Stimulated activated CD4-positive, alpha-beta T cell treated with anti-CD3 and anti-CD28 coated beads, TNF-alpha, amount 100 ng/mL, for 48 hours (primary cell): ENCODE measurements around the gene FIGLA.

Source experiments
- DNase-seq, 3 donors: peaks; one replicate each; pipeline ENCODE4 v3.0.0-alpha.2; 2020; ENCODE audit warnings: low read depth in 3 of 3

The FIGLA gene, protein sequence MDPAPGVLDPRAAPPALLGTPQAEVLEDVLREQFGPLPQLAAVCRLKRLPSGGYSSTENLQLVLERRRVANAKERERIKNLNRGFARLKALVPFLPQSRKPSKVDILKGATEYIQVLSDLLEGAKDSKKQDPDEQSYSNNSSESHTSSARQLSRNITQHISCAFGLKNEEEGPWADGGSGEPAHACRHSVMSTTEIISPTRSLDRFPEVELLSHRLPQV

DNA sequence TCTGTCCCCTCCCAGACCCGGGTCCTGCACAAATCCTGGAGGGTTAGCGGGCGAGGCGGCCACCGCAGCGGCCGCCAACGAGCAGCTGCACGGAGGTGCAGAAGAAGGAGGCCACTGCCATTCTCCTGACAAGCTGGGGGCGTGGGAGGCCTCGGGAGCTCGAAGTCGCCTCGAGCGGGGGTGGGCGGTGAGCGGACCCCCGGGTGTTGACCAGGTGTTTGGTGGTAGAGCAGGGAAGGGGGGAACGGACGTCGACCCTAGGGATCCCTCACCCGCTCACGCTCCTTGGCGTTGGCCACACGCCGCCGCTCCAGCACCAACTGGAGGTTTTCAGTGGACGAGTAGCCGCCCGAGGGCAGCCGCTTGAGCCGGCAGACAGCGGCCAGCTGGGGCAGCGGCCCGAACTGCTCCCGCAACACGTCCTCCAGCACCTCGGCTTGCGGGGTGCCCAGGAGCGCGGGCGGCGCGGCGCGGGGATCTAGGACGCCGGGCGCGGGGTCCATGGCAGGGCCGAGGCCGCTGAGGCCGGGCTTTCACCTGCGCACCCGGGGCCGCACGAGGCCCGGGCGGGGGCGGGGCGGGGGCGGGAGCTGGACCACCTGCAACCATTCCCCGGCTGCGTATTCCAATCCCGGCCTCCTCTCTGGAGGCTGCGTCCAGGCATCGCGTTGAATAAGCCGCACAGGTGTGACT, at the start of gene FIGLA:
TSS of gene FIGLA (minus strand) at position 508 of the 693 bp plus-strand sequence. CDS start at position 503, 5 bp downstream.
- DNase-seq, result no peak

DNA sequence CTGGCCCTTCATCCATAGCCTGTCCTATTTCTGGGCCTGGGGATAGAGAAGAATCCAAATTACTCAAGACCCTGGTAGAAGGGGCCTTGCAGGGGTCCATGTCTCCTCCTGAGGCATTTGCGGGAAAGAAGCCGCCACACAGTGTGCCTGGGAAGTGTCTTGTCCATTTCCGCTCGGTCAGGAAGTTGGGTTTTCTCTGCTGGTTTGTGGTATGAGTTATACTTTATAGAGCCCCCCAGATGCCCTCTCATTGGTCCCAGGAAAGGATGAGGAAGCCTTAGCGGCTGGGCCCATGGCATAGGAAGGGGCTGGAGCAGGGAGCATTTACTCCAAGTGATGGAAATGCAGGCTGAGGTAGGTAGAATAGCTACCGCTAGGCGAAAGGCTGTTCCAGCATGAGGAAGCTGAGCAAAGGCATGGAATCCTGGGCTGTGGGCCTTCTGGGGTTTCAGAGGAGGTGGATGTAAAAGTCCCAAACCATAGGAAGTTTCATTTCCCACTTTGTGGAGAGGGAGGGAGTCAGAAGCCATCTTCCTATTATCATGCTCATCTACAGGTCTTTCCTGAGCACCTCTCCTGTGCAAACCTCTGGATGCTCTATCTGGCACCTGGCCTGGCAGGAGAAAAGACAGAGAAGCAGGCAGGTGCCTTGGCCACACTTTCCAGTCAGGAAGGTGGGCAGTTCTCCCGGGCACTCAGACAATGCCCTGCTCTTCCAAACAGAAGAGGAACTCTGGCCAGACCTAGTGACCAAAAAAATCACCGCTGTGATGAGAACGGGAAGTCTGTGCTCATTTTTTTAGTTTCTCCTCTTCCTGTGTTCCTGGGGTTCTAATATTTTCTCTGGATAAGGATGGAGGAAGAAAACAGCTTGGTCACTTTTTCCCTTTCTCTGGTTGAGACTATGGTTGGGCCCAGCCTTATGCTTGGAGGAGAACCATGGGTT, 47.8 kb upstream of the FIGLA start:
- DNase-seq, result no peak

DNA sequence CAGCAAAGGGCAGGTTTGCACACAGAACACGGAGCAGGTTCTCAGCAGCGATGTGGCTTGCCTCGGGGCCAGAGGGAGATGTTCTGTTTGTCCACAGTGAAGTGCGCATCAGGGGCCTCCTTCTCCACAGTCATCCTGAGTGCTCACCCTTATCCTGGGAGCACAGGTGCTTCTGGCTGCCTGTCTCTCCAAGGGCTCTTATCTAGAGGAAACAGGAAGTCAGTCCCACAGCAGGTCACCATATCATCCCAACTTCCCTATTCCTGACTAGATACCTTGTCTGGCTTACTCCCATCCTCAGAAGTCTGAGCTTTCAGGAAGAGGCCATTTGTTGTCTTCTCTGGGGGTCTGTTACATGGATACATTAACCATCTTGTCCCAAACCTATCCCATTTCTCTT, 45.2 kb upstream of the FIGLA start, which contains the start of gene CD207:
TSS of gene CD207 (minus strand) at position 174 of the 400 bp plus-strand sequence. CDS start at position 134, 40 bp downstream.
- DNase-seq, result no peak

DNA sequence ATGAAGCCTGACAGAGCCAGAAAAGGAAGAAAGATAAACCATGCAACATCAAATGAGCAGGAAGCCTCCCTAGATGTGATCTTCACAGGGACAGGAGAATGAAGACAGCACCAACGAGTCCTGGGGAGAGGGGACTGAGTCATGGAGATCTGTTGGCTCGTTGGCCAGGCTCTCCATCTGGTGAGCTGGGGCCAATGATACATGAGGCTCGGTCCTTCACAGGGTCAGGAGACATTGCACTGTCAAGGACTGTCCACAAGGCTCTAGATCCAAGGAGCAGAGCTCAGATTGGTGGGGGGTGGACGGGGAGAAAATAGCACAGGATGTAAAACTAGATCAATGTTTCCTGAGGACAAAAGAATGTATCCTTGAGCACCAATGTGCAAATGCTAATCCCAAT, 44.4 kb upstream of the FIGLA start:
- DNase-seq, result no peak

DNA sequence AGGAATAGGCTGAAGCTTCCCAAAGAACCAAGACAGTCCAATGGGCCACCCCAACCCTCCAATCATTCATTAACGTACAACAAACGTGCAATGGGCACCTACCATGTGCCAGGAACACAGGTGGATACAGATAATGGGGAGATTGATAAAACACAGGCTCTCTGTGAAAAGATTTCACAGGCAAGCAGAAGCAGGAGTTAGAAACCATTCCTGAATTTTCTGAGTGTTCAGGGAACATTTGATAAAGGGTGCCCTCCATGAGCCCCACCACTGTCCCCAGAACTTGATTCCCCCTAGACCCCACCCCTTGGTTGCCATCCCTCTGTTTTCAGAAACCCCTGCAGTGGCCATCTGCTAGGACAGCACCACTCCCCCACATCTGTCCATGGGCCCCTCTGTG, 43.7 kb upstream of the FIGLA start:
- DNase-seq, result no peak

DNA sequence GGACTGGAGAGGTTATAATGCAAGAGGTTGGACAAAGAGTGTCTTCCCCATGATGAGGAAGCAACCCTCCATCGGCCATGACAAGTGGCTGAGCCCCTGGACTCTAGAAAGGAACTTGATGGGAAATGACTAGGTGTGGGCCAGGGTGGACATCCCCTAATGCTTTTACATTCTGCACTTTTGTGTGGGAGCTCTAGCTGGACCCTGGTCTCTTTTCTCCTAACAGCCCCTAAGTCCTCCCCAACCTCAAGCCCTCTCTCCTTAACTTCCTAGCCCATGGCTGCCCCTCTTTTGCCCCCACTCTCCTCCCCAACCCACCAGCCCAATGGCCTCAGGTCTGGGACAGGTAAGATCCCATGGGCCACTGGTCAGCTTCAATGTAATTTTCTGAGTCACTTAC, 42.8 kb upstream of the FIGLA start:
- DNase-seq, result no peak

DNA sequence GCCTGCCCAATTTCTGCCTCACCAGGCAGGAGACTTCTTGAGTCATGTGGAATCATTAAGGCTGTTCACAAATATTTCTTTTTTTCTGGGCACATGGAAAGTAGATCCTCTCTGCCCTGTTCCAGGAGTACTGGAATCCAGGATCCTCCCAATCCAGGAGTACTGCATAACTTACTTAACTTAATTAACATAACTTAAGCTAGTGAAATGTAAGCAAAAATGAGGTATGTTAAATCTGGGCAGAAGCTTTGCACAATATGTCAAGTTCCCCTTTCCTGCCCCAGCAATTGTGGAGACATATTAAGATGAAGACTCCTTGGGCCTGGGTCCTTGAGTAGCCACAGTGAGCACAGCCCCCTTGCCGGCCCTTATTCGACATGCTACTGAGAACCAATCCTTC, 41.9 kb upstream of the FIGLA start:
- no peak for DNase-seq

DNA sequence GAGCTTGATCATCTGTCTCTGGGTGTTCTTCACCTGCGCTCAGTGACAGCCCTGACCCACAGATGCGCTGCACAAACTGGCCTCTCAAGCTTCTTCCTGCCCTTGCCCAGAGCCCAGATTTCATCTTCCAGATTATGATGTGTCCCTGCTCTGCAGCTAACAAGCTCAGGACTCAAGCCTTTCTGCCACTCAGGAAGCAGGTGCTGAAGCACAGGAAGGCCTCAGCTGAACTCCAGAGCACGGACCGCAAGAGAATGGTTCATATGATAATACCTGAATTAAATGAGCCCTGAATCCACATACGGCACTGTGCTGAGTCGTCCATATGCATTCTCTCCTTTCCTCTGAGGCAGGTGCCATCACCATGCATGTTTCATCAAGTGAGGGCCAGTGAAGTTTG, 41.4 kb upstream of the FIGLA start:
- no peak for DNase-seq

DNA sequence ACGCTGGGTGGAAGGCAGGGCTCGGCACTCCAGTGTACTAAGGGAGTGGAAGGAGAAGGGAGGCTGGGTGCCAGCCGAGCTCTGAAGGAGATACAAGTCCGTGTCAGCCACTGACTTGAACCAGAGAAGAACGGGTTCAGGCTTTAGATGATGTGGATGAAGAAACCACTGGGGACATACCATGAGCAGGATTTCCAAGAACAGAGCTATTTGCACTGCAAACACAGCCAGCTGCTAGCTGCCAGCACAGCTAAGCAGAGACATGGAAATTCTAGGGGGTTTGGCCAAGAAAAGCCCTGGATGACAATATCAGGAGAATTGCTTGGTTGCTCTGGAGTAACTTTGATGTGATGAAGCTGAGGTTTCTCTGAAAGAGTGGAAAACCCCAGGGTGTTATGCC, 39.9 kb upstream of the FIGLA start:
- no peak for DNase-seq

DNA sequence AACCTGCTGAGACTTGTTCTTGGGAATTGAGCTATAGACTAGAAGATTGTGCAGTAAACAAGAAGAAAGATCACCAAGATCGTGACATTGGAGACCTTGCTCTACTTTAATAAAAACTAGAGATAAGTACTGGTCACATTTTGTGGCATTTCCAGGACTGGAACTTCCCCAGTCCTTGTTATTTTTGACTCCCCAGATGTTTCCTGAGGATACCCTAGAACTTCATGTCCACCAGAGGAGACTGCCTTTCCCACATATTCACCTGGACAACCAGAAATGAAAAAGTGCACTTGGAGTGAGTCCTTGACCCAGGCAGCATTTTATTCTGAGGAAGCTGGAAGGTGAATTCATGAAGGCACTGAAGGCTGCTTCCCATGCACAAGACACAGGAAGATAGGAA, 39.5 kb upstream of the FIGLA start:
- no peak for DNase-seq

DNA sequence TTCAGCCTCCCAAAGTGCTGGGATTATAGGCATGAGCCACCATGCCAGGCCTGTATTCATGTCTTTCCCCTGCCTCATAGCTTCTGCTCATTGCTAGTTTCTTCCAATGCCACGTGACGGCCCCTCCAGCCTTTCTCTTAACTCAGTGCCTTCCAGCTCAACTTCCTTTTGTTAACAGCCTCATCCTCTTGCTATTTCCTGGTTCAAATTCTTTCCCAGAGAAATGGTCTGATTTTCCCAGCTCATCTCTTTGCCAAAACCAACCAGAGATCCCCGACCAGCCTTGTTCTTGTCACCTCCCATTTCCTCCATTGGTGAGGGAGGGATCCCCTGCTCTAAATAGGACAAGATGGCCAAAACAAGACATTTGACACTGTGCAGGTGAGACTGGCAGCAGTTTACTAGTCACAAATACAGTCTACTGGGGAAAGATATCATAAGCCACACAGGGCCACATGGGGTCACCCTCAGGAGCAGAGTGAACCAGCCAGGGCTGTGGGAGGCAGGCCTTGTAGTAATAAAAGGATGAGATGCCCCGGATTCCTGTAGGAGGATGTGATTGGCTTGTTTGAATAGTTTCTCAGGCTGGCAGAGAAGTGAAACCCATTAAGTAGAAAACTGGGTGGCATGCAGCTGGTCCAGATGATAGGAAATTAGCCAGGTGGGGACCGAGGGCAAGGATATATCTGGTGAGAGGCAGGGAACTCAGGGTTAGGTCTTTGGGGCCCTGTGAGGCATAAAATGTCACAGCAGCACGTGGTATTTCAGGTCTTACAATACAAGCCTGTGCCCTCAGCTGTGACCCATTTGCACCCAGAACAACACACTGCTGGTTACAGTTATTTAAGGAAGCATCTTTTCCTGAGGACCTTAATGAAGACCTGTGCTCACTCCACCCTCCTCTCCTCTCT, 38.7 kb upstream of the FIGLA start:
- no peak for DNase-seq

DNA sequence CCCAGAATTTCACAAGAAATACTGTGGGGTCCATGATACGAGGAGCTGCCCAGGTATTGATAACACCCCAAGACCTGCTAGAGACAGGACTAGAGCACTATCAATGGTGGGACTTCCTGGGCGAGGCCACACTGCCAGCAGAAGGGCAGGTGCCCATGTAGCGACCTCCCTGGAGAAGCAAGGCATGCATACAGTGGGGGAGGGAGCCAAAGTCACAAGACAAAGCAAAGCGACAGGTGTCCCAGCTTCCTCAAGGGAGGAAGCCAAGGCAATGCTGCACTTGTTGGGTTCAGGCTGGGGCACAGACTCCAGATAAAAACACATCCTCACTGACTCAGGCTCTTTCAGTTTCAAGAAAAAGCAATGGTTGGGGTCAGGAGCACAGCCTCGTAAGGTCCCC, 37.7 kb upstream of the FIGLA start:
- DNase-seq, result no peak

DNA sequence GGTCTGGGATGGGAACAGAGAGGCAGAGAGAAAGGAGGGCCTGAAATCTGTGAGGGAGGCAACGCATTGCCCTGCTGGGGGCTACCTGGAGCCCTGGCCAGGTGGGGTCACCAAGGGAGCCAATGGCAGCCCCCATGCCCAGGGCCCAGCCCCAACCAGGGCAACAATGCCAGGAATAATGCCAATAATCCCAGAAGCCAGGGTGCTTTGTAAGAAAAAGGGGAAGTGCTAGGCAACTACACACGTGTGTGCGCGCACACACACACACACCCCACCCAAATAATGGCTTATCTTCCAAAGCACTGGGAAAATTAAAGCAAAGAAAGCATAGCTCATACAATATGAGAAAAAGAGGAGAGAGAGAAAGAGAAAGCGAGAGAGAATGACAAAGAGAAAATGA, 36.9 kb upstream of the FIGLA start:
- no peak for DNase-seq

DNA sequence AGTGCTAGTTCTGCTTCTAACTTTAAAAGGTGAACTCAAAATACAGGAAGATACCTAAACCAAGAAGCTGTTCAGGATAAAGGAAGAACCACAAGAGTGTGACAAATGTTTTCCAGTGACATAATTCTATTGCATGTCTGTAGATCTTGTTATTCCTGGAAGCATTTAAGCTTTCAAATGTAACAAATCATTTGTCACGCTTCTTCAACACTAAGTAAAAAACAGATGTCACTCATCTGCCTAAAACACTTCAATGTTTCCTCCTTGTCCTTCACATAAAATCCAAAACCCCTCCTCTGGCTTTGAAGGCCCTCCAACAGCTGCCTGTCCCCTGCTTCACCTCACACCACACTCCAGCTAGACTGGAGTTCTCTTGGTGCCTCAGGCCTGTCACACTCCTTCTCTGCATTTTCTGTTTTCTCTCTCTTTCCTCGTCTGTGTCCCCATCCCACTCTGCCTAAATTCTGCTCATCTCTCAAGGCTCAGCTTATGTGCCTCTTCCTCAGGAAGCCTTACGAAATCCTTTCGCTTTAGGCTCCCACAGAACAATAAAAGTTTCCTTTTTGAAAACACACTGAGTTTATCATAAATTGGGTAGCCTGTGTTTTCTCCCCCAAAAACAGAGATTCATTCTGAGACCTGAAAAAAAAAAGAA, 36.4 kb upstream of the FIGLA start:
- no peak for DNase-seq

DNA sequence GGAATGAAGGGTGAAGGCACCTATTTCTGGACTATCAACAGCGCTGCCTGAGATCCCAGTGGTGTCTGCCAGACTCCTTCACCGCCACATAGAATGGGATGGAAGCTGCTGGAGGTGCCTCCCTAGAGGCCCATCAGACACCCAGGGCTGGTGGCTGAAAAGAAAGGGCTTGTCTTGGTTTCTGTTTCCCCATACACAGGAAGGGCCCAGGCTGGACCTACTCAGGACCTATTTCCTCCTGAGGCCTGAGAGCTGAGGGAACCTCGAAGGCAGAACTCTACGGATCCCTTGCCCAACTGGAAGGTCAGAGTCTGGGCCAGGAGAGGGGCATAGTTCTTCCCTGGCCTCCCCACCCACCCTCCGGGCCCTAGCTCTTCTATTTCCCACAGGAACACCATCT, 32.8 kb upstream of the FIGLA start:
- DNase-seq, result no peak

DNA sequence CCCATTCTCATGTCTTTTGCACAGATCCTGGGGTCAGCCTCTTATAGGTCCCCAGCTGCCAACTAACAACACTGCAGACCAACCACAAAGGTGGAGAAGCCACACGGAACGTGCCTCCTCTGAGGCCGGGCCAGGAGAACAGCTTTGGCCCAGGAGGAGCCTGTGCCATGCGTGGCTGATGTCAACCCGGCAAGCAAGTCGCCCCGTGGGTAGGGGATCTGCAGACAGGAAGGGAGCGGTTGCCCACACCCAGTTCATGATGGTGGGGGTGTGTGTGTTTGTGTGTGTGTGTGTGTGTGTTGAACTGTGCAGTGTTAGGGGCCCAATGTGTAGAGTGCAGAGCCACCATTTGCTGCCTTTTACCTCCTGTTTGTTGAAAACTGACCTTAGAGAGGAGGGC, 32.4 kb upstream of the FIGLA start:
- no peak for DNase-seq

DNA sequence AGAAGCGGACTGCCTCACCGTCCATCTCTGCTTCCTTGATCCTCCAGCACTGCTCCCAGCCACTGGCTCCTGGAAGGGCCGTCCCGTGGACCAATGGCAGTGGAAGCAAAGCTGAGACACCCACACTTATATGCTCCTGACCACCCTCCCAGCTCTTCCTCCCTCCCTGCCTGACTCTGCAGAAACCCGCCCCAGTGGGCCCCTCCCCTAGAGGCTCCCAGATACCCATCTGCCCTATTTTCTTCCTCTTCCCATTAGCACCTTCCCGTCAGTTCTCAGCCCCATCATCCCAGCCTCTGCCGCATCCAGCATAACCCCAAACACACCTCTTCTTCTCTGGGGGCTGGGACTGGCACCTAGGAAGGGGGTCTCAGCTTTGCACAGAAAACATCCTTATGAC, 30.1 kb upstream of the FIGLA start, which contains the start of gene CLEC4F:
TSS of gene CLEC4F (minus strand) at position 101 of the 400 bp plus-strand sequence. CDS start at position 25, 76 bp downstream.
- no peak for DNase-seq

DNA sequence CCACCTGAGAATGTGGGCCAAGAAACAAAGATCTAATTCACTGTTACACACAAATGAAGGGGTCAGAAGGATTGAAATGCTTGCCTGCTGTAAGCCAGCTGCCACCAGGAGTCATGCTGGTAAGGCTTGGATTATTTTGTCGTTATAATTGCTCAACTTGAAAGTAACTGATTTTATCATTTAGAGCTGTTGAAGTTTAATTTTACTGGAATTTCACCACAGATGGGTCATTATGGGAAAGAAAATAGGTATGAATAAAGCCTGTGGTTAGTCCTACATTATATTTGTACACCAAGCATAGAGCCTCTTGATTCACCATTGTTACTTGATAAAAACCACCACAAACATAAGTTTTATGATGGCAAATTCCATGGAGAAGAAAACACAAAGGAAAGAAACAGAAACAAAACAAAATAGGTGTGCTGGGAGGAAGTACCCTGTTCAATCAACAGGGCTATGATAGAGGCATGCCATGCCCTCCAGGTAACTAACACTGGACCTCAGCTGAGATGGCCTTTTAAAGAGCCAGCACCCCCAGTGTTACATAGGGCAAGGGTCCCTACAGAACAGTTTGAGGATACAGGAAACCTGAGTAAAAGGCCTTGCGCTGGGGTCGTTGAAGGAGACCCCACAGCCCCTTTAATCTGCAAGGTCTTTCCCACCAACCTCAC, 27.0 kb upstream of the FIGLA start:
- no peak for DNase-seq

DNA sequence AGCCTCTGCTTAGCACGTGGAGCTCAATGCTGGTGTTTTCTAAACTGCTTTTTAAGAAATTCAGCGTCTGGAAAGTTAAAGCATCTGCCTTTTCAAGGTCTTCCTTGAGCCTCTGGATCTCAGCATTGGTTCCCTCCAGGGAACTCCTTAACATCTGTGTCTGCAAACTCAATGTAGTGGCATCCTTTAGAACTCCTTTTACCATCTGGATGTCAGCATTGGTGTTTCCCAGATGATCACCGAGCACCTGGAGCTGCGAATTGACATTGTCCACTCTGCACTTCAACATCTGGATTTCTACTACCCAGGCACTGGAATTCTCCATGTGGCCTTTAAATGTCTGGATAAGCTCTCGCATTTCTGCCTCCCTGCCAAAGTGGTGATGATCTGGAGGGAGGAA, 26.3 kb upstream of the FIGLA start:
- no peak for DNase-seq
